SK-N-DZ (cell line): Measurements from ENCODE around the gene OR2A5.
"Not testable (repeated sequence)": the region's sequence is repeated elsewhere in the genome, so short reads cannot be mapped to it uniquely, and the experiment has no call there.

Source experiments
- DNase-seq: peaks from one replicate; pipeline ENCODE4 v3.0.0-alpha.2; 2015; ENCODE audit warnings: low spot score

OR2A5 gene

GRCh38 chr7:144032985-144033709 lies 15.6 kb upstream of the OR2A5 start:
- DNase-seq, result no peak

GRCh38 chr7:144035385-144035784 lies 13.4 kb upstream of the OR2A5 start:
- no peak for DNase-seq

- DNase-seq, result no peak
These were observed 12.4 kb upstream of the OR2A5 start for GRCh38 chr7:144036302-144036885.

GRCh38 chr7:144037414-144038035 lies 11.2 kb upstream of the OR2A5 start:
- DNase-seq, result no peak

- DNase-seq, result no peak
These were observed 9.9 kb upstream of the OR2A5 start for GRCh38 chr7:144038887-144039286.

- no peak for DNase-seq
These were observed 743 bp downstream of the OR2A5 start for GRCh38 chr7:144049491-144049890.

GRCh38 chr7:144050093-144050492 lies 1.3 kb downstream of the OR2A5 start:
- no peak for DNase-seq

- not testable (repeated sequence) for DNase-seq
These were observed 2.1 kb downstream of the OR2A5 start for GRCh38 chr7:144050884-144051283.

GRCh38 chr7:144057954-144058353 lies 9.2 kb downstream of the OR2A5 start:
- DNase-seq, result no peak

GRCh38 chr7:144063710-144064109 lies 15.0 kb downstream of the OR2A5 start:
- no peak for DNase-seq

- no peak for DNase-seq
These were observed 20.8 kb downstream of the OR2A5 start, which contains the start of gene OR2A25 for GRCh38 chr7:144069511-144069910. Gene OR2A25, plus strand, starts transcription at chr7:144069811. Its CDS starts 4,409 bp downstream, at chr7:144074220.

GRCh38 chr7:144069953-144070352 lies 21.2 kb downstream of the OR2A5 start:
- DNase-seq, result no peak

- DNase-seq, result no peak
These were observed 25.6 kb downstream of the OR2A5 start for GRCh38 chr7:144074374-144074773.

GRCh38 chr7:144085978-144086377 lies 37.2 kb downstream of the OR2A5 start, which contains the start of gene OR2A12:
Gene OR2A12, plus strand, starts transcription at chr7:144086278. Its CDS starts 8,830 bp downstream, at chr7:144095108.
- no peak for DNase-seq

GRCh38 chr7:144086730-144087129 lies 38.0 kb downstream of the OR2A5 start:
- no peak for DNase-seq

- DNase-seq, result no peak
These were observed 38.5 kb downstream of the OR2A5 start for GRCh38 chr7:144087230-144087629.

- DNase-seq, result no peak
These were observed 41.9 kb downstream of the OR2A5 start for GRCh38 chr7:144090667-144091066.

GRCh38 chr7:144098776-144099175 lies 50.0 kb downstream of the OR2A5 start:
- DNase-seq, result no peak

- no peak for DNase-seq
These were observed 51.9 kb downstream of the OR2A5 start for GRCh38 chr7:144100607-144101006.

- no peak for DNase-seq
These were observed 53.3 kb downstream of the OR2A5 start for GRCh38 chr7:144102041-144102440.

- no peak for DNase-seq
These were observed 56.5 kb downstream of the OR2A5 start for GRCh38 chr7:144105211-144105610.
